HFF-Myc (cell line): ENCODE measurements around the gene SLIT3.

Experiments used
- DNase-seq: peaks from one replicate; pipeline ENCODE4 v3.0.0-alpha.2; 2011; ENCODE audit warnings: low read depth; ENCODE audit errors: extremely low read depth
- H3K4me3 ChIP-seq: replicated peaks from 2 replicates; pipeline ENCODE4 v1.5.1; 2011; ENCODE audit warnings: low read depth, mild to moderate bottlenecking, control low read depth, low read length
- CTCF ChIP-seq: IDR thresholded peaks from 2 replicates; pipeline ENCODE4 v1.5.1; 2012; ENCODE audit warnings: mild to moderate bottlenecking, low read depth, low read length, control low read depth; ENCODE audit errors: missing control alignments

Gene SLIT3

GRCh38 chr5:169080448-169080911 is 220.5 kb downstream of the SLIT3 start:
- no peak for DNase-seq
- no peak for TF ChIP-seq CTCF
- no peak overlapping the region for H3K4me3 ChIP-seq

GRCh38 chr5:169079697-169080096 is 221.2 kb downstream of the SLIT3 start:
- DNase-seq: no peak
- H3K4me3 ChIP-seq: no peak overlapping the region
- no peak for TF ChIP-seq CTCF

GRCh38 chr5:169074839-169075238 is 226.1 kb downstream of the SLIT3 start:
- no peak for DNase-seq
- no peak for TF ChIP-seq CTCF

GRCh38 chr5:169072233-169072632 is 228.7 kb downstream of the SLIT3 start:
- DNase-seq: no peak
- H3K4me3 ChIP-seq: no peak overlapping the region
- no peak for TF ChIP-seq CTCF

More at GRCh38 chr5:169074839-169075238, 226.1 kb downstream of the SLIT3 start:
- no peak overlapping the region for H3K4me3 ChIP-seq

- no peak for DNase-seq
- H3K4me3 ChIP-seq: no peak overlapping the region
- TF ChIP-seq CTCF: no peak
Observed at GRCh38 chr5:169070413-169070812, 230.5 kb downstream of the SLIT3 start.

- no peak overlapping the region for H3K4me3 ChIP-seq
- DNase-seq: no peak
- no peak for TF ChIP-seq CTCF
Observed at GRCh38 chr5:169067751-169068173, 233.2 kb downstream of the SLIT3 start.

- no peak overlapping the region for H3K4me3 ChIP-seq
- no peak for DNase-seq
- no peak for TF ChIP-seq CTCF
Observed at GRCh38 chr5:169065400-169065799, 235.5 kb downstream of the SLIT3 start.
